Heart right ventricle (tissue), 16 donors: ENCODE measurements around the gene PPFIBP1. TPM values are rescaled to one million over a fixed set of nuclear protein-coding genes. Genes with fewer than 3 reads are reported as not detected.
A peak's percentile ranks its signal among the peaks of the same experiment; 100 is the strongest.

ENCODE experiments used
- ATAC-seq, 8 donors: fragments of 200-7000 bp; cut with Tn5 transposase; one replicate each; pipeline ENCODE4 v1.9.1; 2020; ENCODE audit warnings: mild to moderate bottlenecking in 8 of 8, moderate library complexity in 8 of 8, moderate number of reproducible peaks in 1 of 8
- DNase-seq, 2 donors: peaks; one replicate each; pipeline ENCODE4 v3.0.0-alpha.2; 2020
- H3K27ac ChIP-seq, 10 donors: fragments of 200-600 bp; sonication (generic) in 2 of 10; one replicate each; pipeline versions ENCODE4 v1.5.0 to v1.8.0; 2020 to 2022; ENCODE audit warnings: mild to moderate bottlenecking in 3 of 10
- H3K27me3 ChIP-seq, 7 donors: fragments of 200-600 bp; one replicate each; pipeline ENCODE4 v1.8.0; 2021 to 2022; ENCODE audit warnings: mild to moderate bottlenecking in 2 of 7
- H3K36me3 ChIP-seq, 9 donors: fragments of 200-600 bp; sonication (generic) in 1 of 9; one replicate each; pipeline versions ENCODE4 v1.5.0 to v1.8.0; 2020 to 2022; ENCODE audit warnings: mild to moderate bottlenecking in 2 of 9
- H3K4me1 ChIP-seq, 9 donors: fragments of 200-600 bp; sonication (generic) in 1 of 9; one replicate each; pipeline versions ENCODE4 v1.5.0 to v1.8.0; 2020 to 2022; ENCODE audit warnings: mild to moderate bottlenecking in 4 of 9
- H3K4me3 ChIP-seq, 10 donors: fragments of 200-600 bp; sonication (generic) in 2 of 10; one replicate each; pipeline versions ENCODE4 v1.5.0 to v1.8.0; 2020 to 2022; ENCODE audit warnings: mild to moderate bottlenecking in 7 of 10, moderate library complexity in 2 of 10
- H3K9me3 ChIP-seq, 11 donors: fragments of 200-600 bp in 10 of 11; sonication (generic) in 2 of 11; one replicate each; pipeline versions ENCODE4 v1.5.0 to v1.8.0; 2013 to 2022; ENCODE audit warnings: mild to moderate bottlenecking in 2 of 11, control low read depth in 1 of 11, moderate library complexity in 1 of 11
- CTCF ChIP-seq, 9 donors: fragments of 200-600 bp; sonication (generic) in 2 of 9; IDR thresholded peaks; one replicate each; pipeline versions ENCODE4 v1.5.0 to v1.8.0; 2021 to 2022; ENCODE audit warnings: antibody characterized with exemption in 9 of 9, mild to moderate bottlenecking in 5 of 9, moderate library complexity in 1 of 9
- WGBS, 2 donors: extraction: QIAGEN DNeasy Blood & Tissue Kit; methylation state at CpG; one replicate each; pipeline ENCODE4 v1.1.7; 2013; ENCODE audit warnings: inconsistent platforms in 1 of 2; 5-methylcytosine and 5-hydroxymethylcytosine counted together
- intact Hi-C, 10 donors: fragments of 100-400 bp; cut with DNase I; formaldehyde crosslinking; loops; one replicate each; pipeline versions ENCODE4 v1.11.1 to v1.14.2; 2022
- polyA plus RNA-seq, 2 donors: library from polyadenylated mRNA; stranded (reverse); fragments of 200-250 nt; gene quantifications; one replicate each; pipeline ENCODE4 v1.2.3, GENCODE V29; 2013
- total RNA-seq, 10 donors: library from RNA; stranded (reverse); fragmentation: NEBNext Ultra II Directional in 3 of 10; extraction: Animal tissue kit (Norgen Biotek cat#: 25700) in 3 of 10; gene quantifications; one replicate each; pipeline versions ENCODE4 v1.2.1 to v1.2.4, GENCODE V29; 2021 to 2023
- donor health status: Arrhythmogenic right ventricular cardiomyopathy.
- donor health status: ischemic (EF 13 %, LVEDD 7.1; RV severe dilation, severe dysfunction).
- donor health status: healthy with polysubstance abuse.
- donor health status: DM: no; HTN: yes; CAD: no.
- donor health status: DM: no; HTN: no; CAD: no.
- donor health status: ischemic (EF 25% LVEDD 6.9; RV normal size, moderate dysfunction).
- donor health status: ischemic (EF 25% LVEDD 5.7; RV mildly dilated, moderate dysfunction).
- donor health status: healthy.
- donor health status: DM: yes; HTN: yes; CAD: no.
- donor health status: Ischemic cardiomyopathy.
- donor health status: ischemic (EF 35%, LVEDD 5.7; RV mildly dilated, moderate dysfunction).
- donor health status: nonischemic (EF 11% LVEDD 7.7; RV severe dilation, severe dysfunction).
- donor health status: DM: yes; HTN: yes; CAD: no.
- donor health status: PGD.
- donor health status: ischemic (EF 29% LVEDD 5.4; RV normal size, mild dysfunction).
- donor health status: nonischemic (EF 23%, LVEDD 6.1; RV moderate dilation, normal function).

PPFIBP1 gene
- total and polyA plus RNA-seq, 12 donors = 22.9 to 450 (median 314) TPM

DNA sequence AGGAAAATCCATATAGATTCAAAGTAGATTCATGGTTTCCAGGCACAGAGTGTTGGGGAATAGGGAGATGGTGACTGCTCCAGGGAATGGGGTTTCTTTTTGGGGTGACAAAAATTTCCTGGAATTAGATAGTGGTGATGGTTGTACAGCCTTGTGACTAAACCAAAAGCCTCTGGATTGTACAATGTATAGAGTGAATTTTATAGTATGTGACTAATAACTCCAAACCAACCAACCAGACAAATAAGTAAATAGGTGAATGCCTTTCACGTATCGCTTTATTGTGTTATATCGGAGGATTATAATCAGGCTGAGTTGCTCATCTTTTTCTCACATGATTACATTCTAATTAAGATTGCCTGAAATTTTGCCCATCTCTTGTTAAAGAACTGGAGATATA is 24.6 kb upstream of the PPFIBP1 start:
- 97 to 100% methylated on average over 3 of the region's 3 CpGs for WGBS, 2 donors
- Histone ChIP-seq H3K9me3 (peaks cover 0 to 10% (median 0%) of the 10 kb centered on the region in 11 donors), H3K27ac (no peak overlapping the region), H3K4me3 (no peak overlapping the region), H3K27me3 (no peaks in the 10 kb centered on the region), H3K36me3 (no peaks in the 10 kb centered on the region), H3K4me1 (peaks cover 0 to 17% (median 6%) of the 10 kb centered on the region in 9 donors)
- DNase-seq (no peak), ATAC-seq (no peak)
- TF ChIP-seq CTCF (IDR thresholded peaks at IDR 0.05) = no peak
- intact Hi-C loops = loop anchor here in 2 of 10 donors (10.0 kb wide), 1 partner anchor 55 kb away; the partner anchor contains the start of gene SMCO2 (in 2 of the 2)

GRCh38 chr12:27500546-27500945 is 23.5 kb upstream of the PPFIBP1 start:
- Histone ChIP-seq H3K36me3 (no peaks in the 10 kb centered on the region), H3K27ac (no peak overlapping the region), H3K9me3 (peaks cover 0 to 10% (median 0%) of the 10 kb centered on the region in 11 donors), H3K4me1 (peaks cover 0 to 27% (median 15%) of the 10 kb centered on the region in 9 donors), H3K4me3 (no peak overlapping the region), H3K27me3 (no peaks in the 10 kb centered on the region)
- no peak for TF ChIP-seq CTCF (IDR thresholded peaks at IDR 0.05)
- 15 to 20% methylated on average over 3 of the region's 3 CpGs for WGBS, 2 donors
- intact Hi-C loops = no loop called here
- peak in 1 of 8 donors; percentile 39 for ATAC-seq
- no peak for DNase-seq

DNA sequence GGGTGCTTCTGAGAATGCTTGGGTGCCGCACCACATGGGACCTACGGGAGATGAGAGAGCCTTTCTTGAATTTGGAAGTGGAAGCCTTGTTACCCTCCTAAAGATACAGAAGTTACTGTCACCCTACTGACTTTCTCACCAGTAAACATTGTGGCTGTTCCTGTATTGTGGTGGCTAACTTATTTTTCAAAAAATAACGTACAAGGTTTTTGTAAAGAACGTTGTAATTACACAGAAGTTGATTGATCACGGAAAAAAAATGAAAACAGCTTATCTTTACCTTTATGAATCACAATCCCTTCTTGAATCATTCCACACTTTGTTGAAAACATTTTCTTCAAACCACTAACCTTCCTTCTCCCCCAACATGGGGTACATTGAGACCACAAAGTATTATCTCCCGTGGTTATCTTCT is 22.0 kb upstream of the PPFIBP1 start:
- ATAC-seq (no peak), DNase-seq (no peak)
- peaks cover 0 to 15% (median 0%) of the 10 kb centered on the region in 11 donors for H3K9me3 ChIP-seq
- no peaks in the 10 kb centered on the region for H3K27me3 ChIP-seq
- H3K36me3 ChIP-seq = no peaks in the 10 kb centered on the region
- intact Hi-C loops = no loop called here
- TF ChIP-seq CTCF (IDR thresholded peaks at IDR 0.05) = no peak
- 93 to 94% methylated on average over 6 of the region's 6 CpGs for WGBS, 2 donors
- H3K4me1 ChIP-seq = peaks cover 0 to 36% (median 19%) of the 10 kb centered on the region in 9 donors
- H3K4me3 ChIP-seq = no peak overlapping the region
- no peak overlapping the region for H3K27ac ChIP-seq

DNA sequence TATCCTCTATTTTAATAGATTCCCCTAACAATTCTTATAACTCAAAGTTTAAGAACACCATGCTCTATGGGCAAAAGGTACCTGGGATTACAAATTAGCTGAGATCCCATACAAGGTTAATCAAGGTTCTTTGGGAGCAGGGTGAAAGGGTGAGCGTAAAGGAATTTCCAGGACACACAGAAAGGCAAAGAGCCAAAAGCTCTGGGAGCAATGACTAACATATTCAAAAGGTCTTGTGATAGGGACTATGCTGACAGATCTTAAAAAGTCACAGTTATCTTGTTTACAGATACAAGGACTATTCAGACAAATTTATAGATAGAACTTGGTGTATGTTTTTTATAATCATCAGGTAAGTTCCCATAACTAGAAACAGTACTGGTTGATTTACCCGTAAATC is 19.5 kb upstream of the PPFIBP1 start:
- Histone ChIP-seq H3K4me1 (peaks cover 0 to 36% (median 19%) of the 10 kb centered on the region in 9 donors), H3K4me3 (no peak overlapping the region), H3K9me3 (peaks cover 0 to 19% (median 0%) of the 10 kb centered on the region in 11 donors), H3K27me3 (no peaks in the 10 kb centered on the region), H3K36me3 (no peaks in the 10 kb centered on the region), H3K27ac (peak overlapping the region in 9 of 10 donors; percentile 48 to 76 (median 68))
- intact Hi-C loops = no loop called here
- peak in 7 of 8 donors; percentile 32 to 74 (median 45) for ATAC-seq
- TF ChIP-seq CTCF (IDR thresholded peaks at IDR 0.05) = no peak
- WGBS, 2 donors = 51 to 67% methylated on average over 2 of the region's 2 CpGs
- peak in 1 of 2 donors; percentile 29 for DNase-seq
